IPS-NIHi11 (cell line): ENCODE results near the gene DZIP1L.
"Not testable (repeated sequence)": the region's sequence is repeated elsewhere in the genome, so short reads cannot be mapped to it uniquely, and the experiment has no call there.

Source experiments
- DNase-seq: peaks from one replicate; pipeline ENCODE4 v3.0.0; 2012; ENCODE audit warnings: mixed read lengths, low spot score

DZIP1L gene, protein sequence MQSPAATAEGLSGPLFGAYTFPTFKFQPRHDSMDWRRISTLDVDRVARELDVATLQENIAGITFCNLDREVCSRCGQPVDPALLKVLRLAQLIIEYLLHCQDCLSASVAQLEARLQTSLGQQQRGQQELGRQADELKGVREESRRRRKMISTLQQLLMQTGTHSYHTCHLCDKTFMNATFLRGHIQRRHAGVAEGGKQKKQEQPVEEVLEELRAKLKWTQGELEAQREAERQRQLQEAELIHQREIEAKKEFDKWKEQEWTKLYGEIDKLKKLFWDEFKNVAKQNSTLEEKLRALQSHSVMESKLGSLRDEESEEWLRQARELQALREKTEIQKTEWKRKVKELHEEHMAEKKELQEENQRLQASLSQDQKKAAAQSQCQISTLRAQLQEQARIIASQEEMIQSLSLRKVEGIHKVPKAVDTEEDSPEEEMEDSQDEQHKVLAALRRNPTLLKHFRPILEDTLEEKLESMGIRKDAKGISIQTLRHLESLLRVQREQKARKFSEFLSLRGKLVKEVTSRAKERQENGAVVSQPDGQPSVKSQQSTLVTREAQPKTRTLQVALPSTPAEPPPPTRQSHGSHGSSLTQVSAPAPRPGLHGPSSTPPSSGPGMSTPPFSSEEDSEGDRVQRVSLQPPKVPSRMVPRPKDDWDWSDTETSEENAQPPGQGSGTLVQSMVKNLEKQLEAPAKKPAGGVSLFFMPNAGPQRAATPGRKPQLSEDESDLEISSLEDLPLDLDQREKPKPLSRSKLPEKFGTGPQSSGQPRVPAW

DNA sequence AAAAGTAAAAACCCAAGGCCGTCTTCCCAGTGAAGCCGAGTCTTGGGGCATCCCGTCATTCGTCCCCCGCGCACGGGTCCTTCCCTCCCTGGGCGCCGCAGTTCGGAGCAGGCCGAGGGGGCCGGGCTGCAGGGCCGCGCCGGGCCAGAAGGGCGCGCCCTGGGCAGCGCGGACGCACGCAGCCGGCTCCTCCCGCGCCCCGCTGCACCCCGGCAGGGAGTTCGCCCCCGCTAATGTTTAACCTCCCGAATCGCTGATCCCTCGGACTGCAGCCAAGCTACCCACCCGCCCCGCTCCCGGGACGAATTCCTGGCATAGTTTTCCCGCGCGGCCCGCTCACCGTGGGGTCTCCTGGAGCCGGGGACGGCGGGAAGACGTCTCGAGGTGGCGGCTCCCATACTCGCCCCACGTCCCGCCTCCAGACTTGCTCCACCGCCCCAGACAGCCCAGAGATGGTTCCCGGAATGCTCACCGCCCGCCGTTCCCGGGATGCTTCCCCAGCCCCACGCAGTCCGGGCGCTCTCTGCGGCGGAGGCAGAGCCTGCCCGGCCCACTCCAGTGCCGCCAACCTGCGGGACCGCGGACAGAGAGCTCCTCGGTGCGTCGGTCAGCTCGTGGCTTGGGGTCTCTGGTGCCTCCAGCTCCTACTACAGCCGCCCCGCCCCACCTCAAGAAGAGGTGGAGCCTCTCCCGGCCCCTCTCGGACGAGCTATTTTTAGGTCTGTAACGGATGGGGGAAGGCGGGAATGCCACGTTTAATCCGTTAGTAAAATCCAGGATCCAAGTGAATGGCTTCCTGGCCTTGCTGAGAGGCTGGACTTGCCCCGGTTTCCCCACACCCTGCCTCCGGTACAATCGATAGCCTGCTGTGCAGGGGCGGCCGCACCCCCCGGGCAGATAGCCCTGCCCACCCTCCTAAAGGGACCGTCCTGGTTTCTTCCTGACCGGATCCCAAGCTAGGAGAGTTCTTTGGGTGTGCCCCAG lies at the start of gene DZIP1L:
Gene DZIP1L (minus strand): TSS at position 621 of the 984 bp plus-strand sequence. CDS start 11,637 bp downstream, outside the sequence.
- DNase-seq, result peak; percentile 85

DNA sequence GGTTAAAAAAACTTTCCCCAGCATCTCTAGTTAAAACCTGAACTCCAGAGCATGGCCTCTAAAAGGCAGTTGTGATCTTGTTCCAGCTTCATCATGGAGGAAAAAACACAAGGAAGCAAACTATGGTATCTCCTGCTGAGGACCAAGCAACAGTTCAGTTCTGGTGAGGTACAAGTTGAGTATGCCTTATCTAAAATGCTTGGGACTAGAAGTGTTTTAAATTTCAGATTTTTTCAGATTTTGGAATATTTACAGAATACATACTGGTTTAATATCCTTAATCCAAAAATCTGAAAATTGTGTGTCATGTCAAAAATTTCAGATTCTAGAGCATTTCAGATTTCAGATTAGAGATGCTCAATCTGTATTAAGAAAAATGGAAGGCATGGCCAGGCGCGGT lies 49.7 kb upstream of the DZIP1L start:
- no peak for DNase-seq

DNA sequence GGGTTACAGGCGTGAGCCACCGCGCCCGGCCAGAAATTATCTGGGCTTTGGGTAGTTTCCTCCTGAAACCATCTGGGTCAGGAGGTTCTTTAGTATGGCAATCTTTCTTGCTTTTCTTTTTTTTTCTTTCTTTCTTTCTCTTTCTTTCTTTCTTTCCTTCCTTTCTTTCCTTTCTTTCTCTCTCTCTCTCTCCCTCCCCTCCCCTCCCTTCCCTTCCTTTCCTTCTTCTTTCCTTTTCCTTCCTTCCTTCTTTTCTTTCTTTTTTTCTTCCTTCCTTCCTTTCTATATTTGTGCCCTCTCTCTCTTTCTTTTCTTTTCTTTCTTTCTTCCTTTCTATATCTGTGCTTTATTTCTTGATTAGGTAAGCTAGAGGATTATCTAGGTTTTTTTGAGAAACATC lies 42.3 kb upstream of the DZIP1L start:
- DNase-seq, result no peak

DNA sequence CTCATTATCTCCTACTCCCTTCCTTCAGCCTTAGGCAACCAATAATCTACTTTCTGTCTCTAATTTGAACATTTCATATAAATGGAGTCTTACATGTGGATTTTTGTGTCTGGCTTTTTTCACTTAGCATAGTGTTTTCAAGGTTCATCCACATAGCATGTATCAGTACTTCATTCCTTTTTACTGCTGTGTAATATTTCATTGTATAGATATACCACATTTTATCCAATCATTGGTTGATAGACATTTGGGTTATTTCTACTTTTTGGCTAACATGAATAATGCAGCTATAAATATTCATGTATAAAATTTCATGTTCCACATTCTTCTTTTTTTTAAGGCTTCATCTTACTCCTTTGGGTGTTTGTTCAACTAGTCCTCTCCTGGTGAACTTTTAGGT lies 39.1 kb upstream of the DZIP1L start:
- no peak for DNase-seq

DNA sequence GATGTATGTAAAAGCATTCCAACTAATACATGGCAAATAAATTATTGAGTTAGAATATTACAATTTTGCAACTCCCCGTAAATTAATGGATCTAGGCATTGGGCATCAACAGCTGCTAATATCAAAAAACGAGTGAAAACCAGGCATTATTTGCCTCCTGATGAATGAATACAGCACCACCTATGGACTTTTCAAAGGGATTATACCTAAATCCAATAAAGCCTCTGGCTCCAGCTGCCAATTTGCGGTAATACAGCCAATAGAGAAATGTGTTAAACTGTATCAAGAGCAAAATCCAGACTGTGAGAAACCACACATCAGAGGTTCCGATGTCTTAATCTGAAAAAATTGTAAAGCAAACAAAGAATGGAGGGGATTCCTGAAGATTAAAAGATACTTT lies 33.1 kb upstream of the DZIP1L start:
- no peak for DNase-seq

DNA sequence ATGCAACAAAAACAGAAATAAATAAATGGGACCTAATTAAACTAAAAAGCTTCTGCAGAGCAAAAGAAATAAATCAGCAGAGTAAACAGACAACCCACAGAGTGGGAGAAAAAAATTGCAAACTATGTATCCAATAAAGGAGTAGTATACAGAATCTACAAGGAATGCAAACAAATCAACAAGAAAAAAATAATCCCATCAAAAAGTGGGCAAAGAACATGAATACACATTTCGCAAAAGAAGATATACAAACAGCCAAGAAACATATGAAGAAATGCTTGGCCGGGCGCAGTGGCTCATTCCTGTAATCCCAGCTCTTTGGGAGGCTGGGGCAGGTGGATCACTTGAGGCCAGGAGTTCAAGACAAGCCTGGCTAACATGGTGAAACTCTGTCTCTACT lies 26.8 kb upstream of the DZIP1L start:
- DNase-seq, result not testable (repeated sequence)

DNA sequence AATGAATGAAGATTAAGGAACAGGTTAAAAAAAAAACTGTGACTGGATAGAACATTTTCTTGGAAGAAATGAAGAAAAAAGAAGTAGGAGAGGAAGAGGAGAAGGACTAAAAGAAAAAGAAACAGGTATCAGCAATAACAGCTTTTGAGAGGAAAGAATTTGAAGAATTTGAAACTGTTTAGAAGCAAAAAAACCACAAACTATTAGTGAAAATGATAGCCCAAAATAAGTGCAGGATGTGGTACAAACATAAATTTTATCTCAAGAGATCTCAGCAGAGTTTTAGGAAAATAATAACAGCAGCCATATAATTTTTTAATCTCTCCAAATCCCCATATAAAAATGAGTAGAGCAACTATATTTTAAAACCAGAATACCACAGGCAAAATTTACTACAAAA lies 25.5 kb upstream of the DZIP1L start:
- DNase-seq, result no peak

DNA sequence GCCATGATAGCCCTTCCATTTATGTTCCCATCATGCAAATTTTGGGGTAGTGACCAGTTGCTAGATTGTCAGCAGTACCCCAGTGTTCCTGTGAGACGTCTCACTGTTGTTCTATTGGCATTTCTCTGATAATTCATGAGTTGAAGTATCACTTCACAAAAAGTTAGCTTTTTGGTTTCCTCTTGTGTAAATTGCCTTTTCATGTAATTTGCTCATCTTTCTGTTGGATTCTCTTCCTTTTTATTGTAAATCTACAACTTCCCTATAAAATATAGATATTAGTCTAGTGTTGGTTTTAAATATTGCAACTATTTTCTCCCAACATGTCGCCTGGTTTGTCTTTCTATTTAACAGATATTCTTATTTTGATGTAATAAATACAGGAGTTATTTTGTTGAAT lies 24.3 kb upstream of the DZIP1L start:
- DNase-seq, result no peak

DNA sequence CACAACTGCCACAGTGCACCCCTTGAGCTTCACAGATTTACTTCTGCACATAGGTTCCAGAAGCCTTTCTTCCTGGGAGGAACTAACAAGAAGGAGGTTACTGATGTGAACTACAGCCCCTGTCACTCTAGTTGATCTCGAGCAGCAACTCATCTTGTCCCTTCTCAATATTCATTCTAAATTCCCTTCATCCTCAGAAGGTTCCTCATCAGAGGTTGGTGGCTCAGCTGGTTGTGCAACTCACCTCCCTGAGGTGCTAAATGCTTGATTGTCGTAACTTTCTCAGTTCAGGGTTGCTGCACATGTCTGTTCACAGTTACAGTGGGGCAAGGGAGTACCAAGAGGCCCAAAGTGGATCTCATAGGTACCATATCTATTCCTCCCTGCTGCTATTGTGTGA lies 22.5 kb upstream of the DZIP1L start:
- no peak for DNase-seq

DNA sequence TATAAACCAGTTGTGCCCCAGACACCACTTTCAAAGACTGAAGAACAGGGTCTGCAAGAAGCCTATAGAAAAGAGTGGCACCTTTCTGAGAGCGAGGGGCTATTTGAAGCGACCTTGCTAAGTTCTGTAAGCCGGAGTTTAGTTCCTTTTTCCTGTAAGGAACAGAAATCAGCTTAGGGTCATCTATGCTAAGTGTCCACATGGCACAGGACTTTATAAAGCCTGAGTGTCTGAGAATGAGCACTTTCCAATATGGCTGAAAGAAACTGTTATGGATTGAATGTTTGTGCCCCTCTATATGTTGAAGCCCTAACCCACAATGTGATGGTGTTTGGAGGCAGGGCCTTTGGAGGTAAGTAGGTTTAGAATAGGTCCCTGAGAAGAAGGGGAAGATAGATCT lies 20.8 kb upstream of the DZIP1L start:
- no peak for DNase-seq

DNA sequence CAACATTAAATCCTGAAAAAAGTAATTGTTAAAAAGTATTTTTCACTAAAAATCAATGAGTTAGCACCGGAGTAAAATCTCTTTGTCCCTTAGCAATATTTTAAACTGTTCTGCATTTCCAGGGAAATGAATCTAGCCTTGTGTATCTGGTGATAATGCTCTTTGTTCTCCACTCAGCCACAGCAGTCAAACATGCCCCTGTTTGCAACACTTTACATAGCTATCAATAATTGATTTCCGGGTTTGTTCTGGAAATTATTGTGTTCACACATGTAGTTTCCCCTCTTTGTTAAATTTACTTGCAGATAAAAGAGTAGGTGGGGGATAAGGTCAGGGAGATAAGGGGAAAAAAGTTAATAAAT lies 20.4 kb upstream of the DZIP1L start:
- DNase-seq, result no peak

DNA sequence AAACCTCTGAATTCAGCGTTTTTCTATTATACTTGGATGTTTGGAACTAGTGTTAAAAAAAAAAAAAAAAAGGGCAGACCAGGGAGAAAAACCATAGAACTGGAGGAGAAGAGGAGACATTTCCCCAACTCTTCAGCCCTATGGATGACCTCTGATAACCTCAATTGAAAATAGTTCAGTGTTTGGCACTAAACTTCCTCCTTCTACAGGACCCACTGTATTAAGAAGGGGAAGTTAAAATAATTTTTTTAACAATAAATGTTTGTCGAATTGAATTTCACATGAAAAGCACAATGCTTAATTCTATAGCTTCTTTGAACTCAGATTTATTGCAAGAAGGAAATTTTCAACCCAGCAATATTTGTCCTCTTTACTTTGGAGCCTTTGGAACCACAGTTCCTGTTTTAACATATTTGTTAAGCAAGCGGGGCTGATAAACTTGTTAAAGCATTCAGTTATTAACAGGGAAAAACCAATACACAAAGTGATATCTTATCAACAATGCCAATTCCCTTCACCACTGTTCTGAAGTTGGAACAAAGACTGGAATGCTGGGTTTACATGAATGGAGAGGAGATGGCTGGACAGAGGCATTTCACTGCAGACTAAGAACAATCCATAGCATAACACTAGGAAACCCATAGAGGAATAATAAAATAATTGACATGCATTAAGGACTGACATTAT lies 19.9 kb upstream of the DZIP1L start:
- DNase-seq, result no peak

DNA sequence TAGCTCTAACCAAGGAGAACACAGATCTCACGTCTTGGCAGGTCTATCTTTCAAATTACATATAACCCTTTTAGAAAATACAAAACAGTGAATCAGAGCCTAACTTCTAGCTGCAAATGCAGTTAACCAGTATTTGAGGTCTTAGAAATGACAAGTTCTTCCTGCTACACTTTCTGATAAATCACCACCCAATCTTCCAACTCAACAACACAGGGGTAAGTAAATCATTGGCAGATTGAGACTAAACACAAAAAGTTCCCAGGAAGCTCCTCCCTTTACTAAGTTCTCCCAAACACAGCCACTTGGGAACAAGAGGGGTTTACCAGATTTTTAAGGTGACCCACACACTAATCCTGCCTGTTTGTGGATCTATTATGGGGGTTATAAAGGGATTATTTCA lies 16.8 kb upstream of the DZIP1L start, which contains the start of gene A4GNT:
Gene A4GNT (minus strand): TSS at position 152 of the 400 bp plus-strand sequence. CDS start 1,134 bp downstream, outside the sequence.
- DNase-seq, result no peak

DNA sequence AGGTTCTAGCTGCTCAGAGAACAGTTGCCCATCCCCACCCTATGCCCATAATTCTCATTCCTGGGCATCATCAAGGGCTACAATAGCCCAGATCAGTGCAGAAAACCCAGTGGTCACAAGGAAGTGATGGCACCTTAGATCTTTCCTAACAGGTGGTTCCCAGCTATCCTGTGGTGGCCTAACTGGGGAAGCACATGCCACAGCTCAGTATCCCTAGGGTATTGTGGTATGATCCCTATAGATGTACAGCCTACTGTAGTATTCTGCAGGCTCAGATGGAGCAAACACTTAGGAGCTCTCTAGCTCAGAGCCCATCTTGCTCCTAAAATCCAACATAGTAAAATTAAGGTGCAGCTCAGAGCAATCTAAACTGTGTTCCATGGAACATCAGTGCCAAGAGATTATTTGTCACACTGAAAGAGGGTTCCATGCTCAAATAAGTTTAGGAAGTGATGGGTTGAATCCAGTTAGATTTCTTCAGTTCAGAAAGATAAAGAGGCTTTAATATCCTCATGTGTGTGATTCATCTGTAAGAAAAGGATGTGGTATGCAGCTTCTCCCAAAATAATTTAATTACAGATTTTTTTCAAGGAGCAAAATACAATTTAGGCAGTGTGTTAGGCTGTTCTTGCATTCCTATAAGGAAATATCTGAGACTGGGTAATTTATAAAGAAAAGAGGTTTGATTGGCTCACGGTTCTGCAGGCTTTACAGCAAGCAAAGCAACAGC lies 12.4 kb upstream of the DZIP1L start:
- no peak for DNase-seq

DNA sequence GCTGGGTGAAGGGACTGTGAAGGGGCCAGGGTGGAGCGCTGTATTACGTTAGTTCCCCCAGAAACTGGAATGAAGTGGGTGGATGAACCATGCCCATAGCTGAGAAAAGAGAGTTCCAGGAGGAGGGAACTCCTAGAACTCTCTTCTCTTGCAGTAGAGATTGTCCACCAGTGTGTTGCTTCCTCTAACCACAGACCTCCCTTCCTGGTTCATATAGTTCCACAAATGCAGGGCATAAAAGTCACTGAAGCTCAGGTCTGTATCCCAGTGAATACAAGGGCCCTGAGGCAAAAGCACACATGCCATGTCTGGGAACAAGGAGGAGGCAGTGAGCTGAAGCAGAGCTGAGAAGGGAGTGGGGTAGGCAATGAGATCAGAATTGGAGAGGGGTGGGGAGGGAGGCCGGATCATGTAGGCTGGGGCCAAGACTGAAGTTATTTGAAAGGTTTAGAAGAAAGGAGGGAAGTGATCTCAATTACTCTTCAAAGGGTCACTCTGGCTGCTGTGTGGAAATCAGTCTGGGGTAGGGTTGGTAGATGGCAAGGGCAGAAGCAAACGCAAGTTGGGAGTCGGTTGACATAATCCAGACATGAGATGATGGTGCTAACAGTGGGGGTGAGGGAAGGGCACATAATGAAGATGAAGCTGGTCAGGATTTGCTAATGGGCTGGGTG lies 10.3 kb upstream of the DZIP1L start:
- no peak for DNase-seq

DNA sequence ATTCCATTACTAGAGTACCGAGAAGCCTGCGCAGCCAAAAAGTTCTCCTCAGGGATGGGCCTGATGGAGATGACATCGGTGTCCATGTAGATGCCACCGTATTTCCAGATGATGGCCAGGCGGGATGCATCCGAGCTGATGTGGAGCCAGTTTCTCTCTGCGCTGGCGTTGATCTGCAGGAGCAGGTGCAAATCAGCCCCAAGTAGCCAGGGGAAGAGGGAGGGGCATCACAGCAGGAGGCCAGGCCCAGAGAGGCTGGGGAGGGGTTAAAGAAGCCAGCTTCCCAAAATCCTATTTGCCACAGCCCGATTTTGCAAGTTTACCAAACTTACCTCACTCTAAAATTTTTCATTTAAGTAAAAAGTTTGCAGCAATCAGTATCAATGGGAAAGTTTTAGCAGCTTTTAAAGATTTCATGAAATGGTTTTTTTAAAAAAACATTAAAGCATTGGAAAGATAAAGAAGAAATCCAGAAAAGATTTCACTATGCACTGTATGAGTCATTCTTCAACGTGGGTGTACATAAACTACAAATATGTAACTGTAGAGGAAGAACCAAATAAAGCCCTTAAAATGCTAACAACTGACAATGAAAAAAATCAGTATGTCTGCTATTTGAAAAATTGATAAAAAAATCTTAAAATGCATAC lies 9.4 kb upstream of the DZIP1L start:
- DNase-seq, result peak; percentile 25

DNA sequence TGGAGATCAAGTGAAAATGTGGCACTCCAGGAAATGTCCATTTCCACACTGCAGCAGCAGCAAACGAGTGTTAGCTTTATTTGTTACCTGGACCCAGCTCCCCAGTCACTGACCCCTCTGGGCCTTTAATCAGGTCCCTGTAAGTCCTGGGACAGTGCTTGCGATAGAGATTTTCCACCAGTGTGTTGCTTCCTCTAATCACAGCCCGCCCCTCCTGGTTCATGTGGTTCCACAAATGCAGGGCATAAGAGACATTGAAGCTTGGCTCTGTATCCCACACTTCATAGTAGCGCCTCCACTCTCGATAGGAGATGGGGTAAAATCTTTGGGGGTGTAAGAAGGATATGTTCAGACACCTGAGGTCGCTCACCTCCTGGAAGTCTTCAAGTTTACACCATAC lies 8.8 kb upstream of the DZIP1L start:
- DNase-seq, result no peak

DNA sequence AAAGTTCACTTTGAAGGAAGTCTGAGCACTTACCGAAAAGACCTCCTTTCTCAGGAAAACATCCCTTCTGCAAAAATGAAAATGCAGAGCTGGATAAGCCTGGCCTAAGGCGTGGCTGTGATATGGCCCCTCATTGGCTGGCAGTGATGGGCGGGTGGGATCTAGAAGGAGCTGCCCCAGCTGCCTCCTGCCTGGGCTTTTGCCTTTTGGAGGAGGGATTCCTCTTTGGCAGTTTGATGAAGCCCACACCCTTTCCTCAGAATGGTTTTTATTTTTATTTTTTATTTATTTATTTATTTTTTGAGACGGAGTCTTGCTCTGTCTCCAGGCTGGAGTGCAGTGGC lies 4.0 kb upstream of the DZIP1L start:
- peak; percentile 40 for DNase-seq

DNA sequence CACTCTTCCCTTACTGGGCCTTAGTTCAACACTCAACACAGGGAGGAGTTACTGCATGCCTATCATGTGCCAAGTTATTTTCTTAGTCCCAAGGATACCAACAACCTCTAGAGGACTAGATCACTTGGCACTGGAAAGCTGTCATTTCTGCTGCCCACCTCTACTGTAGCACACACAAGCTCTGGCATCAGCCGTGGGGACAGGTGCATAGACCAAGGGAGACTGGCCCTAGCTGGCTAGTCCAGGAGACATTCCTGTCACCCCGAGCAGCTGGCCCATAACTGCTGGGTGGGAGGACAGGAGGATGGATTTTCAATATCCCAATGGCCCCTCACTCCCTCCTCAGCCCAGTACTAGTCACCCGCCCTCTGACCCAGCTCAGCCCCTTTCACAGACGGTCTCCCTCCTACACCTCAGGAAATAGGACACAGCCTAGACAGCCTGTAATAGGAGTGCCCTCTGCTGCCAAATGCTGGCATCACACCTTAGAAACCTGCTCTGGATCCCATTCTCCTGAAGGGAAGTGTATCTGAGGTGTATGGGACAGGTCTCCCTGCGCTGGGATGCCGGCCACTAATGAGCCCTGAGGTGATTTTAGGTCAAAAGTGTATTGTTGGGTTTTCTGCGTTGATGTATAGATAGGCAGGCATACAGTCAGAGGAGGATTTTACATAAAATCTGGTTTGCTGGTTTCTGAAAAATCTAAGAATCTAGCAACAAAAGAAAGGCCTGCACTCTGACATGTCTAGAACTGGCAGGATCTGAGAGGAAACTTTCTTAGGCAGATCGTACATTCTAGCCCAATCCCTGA lies 3.4 kb upstream of the DZIP1L start:
- peak; percentile 81 for DNase-seq
